IPS-11a (cell line): ENCODE data around the gene GDPD3.
A peak's percentile ranks its signal among the peaks of the same experiment; 100 is the strongest.

Source experiments
- H3K4me3 ChIP-seq: one replicate; pipeline ENCODE4 v1.5.1; 2013; ENCODE audit warnings: low read depth, low read length, control low read depth

GDPD3 gene

DNA sequence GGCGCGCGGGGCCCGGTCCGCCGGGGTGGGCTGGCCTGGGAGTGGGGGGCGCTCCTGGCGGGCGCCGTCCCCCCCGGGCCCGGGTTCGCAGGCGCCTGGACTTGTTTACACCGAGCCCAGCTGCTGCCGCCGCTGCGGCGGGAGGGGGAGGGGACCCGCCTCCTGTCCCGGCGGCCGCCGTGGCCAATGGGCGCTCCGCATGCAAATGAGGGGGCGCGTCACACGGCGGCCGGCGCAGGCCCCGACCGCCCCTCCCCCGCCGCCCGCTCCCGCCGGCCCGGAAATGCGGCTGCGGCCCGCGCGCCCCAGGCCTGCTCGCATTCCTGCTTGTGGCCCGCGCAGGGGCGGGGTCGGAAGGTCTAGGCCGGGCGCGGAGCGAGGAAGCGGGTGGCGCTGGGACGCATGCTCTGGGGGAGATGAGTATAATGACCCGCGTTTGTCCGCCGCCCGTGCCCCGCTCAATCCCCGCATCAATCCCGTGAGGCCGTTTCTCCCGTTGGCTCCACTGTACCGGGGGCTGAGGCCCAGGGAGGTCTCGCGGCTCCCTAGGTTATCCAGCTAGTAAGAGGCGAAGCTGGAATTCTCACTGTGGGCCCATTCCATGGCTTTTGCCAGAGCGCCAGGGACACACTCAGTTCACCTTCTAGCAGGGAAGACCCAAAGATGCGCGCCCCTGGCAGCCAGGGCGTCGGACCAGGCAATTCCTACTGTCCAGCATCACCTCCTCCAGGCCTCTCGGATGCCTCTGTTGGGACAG lies 17.1 kb downstream of the GDPD3 start, which contains the start of gene YPEL3:
YPEL3 (minus strand) TSS at position 109 of the 757 bp plus-strand sequence. CDS start 731 bp downstream, outside the sequence.
- peak within 1 kb of the TSS; percentile 49 for H3K4me3 ChIP-seq

- peak overlapping the region; percentile 18 for H3K4me3 ChIP-seq
These were observed 17.9 kb downstream of the GDPD3 start for GRCh38 chr16:30095166-30096078.

GRCh38 chr16:30094541-30095165 lies 18.7 kb downstream of the GDPD3 start:
- H3K4me3 ChIP-seq = no peak overlapping the region

DNA sequence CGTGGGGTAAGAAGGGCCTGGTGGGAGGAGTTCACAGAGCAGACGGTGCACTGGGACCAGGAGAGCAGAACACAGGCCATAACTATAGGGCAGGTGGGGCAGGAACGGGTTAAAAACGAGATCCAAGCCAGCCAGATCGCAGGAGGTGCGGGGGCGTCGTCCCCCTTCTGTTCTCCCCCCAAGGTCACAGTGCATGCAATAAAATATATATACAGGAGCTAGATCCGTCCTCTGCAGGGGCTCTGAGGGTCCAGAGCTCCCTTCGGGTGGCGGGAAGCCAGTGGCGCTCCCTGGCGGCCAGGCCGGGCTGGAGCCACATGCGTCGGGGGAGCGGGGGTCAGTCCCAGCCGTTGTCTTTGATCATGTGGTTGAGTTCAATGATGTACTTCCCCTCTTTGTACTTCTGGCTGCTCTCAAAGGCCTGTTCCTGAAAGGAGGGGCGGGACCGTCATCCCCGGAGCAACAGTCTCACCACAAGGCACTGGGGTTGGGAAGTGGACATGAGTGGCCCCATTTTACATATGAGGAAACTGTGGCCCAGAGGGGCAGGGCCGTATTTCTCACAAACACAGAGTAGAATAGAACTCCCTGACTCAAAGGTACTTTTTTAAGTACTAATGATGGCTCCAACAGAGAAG lies 20.8 kb downstream of the GDPD3 start:
- H3K4me3 ChIP-seq = peak overlapping the region; percentile 63

DNA sequence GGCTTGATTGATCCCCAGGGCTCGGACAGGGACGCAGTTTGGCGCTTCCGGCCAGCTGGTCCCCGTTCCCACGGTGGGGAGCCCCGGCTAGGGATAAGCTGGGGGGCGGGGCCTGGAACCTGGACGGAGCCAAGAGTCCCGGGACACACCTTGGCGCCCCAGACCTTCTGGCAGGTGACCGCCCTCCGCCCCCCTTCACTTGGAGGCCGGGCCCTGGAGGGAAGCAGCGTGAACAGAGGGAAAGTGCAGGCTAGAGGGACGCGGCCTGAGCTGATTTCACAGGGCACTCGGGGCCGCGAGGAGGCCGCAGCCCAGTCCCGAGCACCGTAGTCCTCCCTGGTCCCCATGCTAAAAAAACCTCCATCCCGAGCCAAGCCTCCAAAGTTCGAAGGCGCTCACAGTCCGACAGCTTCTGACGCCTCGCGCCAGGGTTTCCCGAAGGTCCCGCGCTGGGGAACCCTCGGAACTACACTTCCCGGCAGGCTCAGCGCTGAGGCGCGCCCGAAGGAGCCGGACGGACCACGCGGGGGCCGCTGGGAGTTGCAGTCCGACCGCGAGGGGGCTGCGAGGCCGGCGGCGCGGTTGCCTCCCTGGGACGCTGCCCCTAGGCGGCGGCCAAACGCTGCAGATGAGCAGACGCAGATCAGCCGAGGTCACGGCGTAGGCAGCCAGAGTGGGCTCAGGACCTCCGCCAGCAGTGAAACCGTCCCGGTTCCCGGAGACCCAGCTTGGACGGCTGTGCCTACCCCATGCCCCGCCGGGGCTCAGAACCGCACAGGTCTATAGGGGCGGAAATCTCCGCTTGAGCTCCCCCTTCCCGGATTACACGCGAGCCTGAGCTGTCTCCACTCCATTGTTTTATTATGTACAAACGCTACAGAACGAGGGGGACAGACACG lies 21.6 kb downstream of the GDPD3 start, which contains the start of gene TBX6:
TBX6 (minus strand) TSS at position 451 of the 899 bp plus-strand sequence. CDS start 731 bp downstream, outside the sequence.
- H3K4me3 ChIP-seq = peak within 1 kb of the TSS; percentile 70

- H3K4me3 ChIP-seq = peak overlapping the region; percentile 70
These were observed 22.6 kb downstream of the GDPD3 start for GRCh38 chr16:30090610-30091331.

GRCh38 chr16:30088832-30089624 lies 24.3 kb downstream of the GDPD3 start:
- no peak overlapping the region for H3K4me3 ChIP-seq

DNA sequence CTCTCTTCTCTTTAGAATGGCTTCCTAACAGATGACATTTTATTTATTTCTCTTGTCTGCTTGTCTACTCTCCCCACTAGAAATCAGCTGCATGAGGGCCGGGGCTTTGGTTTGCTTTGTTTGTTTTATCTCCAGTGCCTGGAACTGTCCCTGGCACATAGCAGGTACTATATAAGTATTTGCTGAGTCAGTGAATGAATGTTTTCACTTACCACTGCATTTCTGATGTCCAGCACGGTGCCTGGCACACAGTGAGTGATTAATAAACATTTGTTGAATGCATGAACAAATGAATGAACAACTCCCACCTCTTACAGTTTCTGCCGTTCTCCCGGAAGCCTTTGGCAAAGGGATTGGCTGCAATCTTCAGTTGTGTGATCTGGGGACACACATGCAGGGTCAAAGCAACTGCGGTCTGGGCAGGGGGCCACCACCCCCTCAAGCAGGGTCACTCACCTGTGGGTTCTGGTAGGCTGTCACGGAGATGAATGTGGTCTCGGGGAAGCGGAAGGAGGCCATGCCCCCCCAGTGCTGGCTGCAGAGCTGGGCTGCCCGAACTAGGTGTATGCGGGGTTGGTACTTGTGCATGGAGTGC lies 25.0 kb downstream of the GDPD3 start:
- no peak overlapping the region for H3K4me3 ChIP-seq

DNA sequence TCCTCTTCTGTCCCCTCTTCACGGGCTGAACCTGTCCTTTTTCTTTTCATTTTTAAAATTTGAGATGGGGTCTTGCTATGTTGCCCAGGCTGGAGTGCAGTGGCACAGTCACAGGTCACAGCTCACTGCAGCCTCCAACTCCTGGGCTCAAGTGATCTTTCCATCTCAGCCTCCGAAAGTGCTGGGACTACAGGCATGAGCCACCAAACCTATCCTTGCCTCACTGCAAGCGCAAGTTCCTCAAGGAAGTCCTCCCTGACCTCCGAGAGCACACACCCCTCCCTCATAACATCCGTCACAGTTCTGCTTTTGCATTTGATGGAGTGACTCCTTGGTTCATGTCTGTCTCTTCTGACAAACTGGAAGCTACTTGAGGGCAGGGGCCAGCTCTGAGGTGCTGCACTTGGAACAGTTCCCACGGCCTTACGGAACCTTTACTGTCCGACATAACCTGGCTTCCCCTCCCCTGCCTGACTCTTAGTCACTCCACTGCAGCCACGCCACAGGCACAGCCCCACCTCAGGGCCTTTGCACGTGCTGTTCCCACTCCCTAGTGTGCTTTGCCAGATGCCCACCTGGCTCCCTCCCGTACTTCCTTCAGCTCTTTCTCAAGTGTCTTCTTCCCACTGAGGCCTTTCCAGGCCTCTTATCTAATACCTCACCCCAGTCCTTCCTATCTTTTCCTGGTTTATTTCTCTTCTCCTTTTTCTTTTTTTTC lies 26.0 kb downstream of the GDPD3 start:
- H3K4me3 ChIP-seq = no peak overlapping the region

GRCh38 chr16:30086291-30087140 lies 26.8 kb downstream of the GDPD3 start:
- H3K4me3 ChIP-seq = no peak overlapping the region

DNA sequence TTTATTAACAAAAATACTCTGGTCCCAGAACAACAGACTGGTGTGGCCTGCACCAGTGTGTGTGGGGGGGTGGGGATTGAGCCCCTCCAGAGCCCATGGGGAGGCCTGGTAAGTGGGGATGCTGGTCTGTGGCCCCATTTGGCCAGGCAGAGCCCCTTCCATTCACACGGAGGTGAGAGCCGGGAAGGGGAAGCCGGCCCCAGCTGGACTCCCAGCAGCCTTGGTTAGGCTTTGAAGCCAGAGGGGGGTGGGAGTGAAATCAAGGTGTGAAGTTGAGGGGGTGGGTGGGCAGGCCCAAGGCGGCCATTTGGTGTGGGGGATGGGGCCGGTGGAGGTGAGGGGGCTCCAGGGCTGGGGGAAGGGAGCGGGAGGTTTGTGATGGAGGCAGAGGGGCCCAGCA lies 27.5 kb downstream of the GDPD3 start:
- H3K4me3 ChIP-seq = no peak overlapping the region

GRCh38 chr16:30085247-30085646 lies 28.1 kb downstream of the GDPD3 start:
- H3K4me3 ChIP-seq = no peak overlapping the region

DNA sequence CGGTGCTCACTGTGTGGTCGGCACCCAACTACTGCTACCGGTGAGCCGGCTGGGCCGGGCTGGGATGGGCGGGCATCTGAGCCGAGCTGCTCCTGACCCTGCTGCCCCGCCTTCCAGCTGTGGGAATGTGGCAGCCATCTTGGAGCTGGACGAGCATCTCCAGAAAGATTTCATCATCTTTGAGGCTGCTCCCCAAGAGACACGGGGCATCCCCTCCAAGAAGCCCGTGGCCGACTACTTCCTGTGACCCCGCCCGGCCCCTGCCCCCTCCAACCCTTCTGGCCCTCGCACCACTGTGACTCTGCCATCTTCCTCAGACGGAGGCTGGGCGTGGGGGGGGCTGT lies 28.5 kb downstream of the GDPD3 start:
- H3K4me3 ChIP-seq = no peak overlapping the region

DNA sequence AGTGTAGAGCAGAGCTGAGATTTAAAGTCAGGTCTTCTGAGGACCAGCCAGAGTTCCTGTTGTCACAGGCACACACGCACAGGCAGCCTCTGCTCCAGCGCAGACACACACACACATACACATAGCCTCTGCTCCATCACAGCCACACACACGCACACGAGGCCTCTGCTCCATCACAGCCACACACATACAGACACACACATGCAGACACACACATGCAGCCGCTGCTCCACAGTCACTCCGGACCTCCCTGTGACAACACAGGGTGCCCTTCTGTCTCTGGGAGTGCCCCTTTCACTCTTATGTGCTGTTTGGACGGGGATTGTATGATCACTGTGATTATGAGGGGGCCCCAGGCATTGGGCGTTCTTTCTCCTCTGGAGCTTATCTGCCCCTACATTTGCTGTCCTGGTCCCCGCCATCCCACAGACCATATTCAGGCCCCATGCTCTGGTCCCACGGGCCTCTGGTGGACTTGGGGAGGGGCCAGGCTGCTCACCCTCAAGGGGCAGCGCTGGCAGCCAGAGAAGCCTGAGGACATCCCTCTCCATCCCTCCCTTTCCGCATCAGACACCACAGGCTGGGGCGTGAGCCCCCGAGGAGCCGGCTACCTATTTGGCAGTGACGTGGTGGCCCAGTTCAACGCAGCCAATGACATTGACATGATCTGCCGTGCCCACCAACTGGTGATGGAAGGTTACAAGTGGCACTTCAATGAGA lies 29.1 kb downstream of the GDPD3 start:
- no peak overlapping the region for H3K4me3 ChIP-seq

GRCh38 chr16:30083216-30084055 lies 29.9 kb downstream of the GDPD3 start:
- no peak overlapping the region for H3K4me3 ChIP-seq
